K562 (cell line): Measurements from ENCODE around the gene C5orf22. TPM values are rescaled to one million over a fixed set of nuclear protein-coding genes. Genes with fewer than 3 reads are reported as not detected.

Source experiments
- ATAC-seq: fragments of 200-7000 bp; cut with Tn5 transposase; 3 replicates; pipeline ENCODE4 v1.9.1; 2020; ENCODE audit warnings: moderate library complexity
- BruUV-seq: library from RNA; stranded (reverse); fragments of 400-500 nt; replicated peaks from 2 replicates; lab custom pipeline; 2021; lab: Mats Ljungman, UMichigan
- CTCF ChIA-PET: fragments of 300-600 bp; formaldehyde crosslinking; extraction: SDS; loops from one replicate; lab custom pipeline; 2021; ENCODE audit warnings: low intra/inter-chr PET ratio; lab: Yijun Ruan, JAX
- POLR2A ChIA-PET: fragments of 300-600, 350-650 bp; sonication (Branson Sonifier 250); formaldehyde crosslinking; extraction: SDS; loops from one replicate; lab custom pipeline; 2021; ENCODE audit warnings: antibody characterized with exemption, inconsistent platforms; lab: Yijun Ruan, JAX
- DNase-seq, 4 experiments: peaks; one replicate each; pipeline versions ENCODE4 v3.0.0 to v3.0.0-alpha.2; 2011 to 2018; ENCODE audit warnings: low spot score in 3 of 4, mixed read lengths in 3 of 4; ENCODE audit errors: extremely low read depth in 1 of 4
- FAIRE-seq: peaks from 2 replicates; lab custom pipeline; 2011; peaks lifted over from hg19 to GRCh38; lab: Jason Lieb, UNC
- H2AFZ ChIP-seq: 2 replicates; pipeline ENCODE4 v1.6.0; 2011; ENCODE audit warnings: low read depth, low read length, control low read depth, inconsistent platforms
- H3K27ac ChIP-seq: fragments of 200-600 bp; 3 replicates; pipeline ENCODE4 v1.8.0; 2011; ENCODE audit warnings: low read depth, mild to moderate bottlenecking, control low read depth, inconsistent platforms, low read length, moderate library complexity, mixed read lengths; ENCODE audit errors: extremely low read depth
- H3K27me3 ChIP-seq, 2 experiments: fragments of 300-600 bp in 1 of 2; 2 replicates in 1 of 2; 3 replicates in 1 of 2; pipeline versions ENCODE4 v1.6.0 to v1.8.0; 2011; ENCODE audit warnings: inconsistent platforms in 2 of 2, low read length in 2 of 2, mild to moderate bottlenecking in 1 of 2, mixed read lengths in 1 of 2, moderate library complexity in 1 of 2; ENCODE audit not compliant: control insufficient read depth in 2 of 2, insufficient read depth in 2 of 2
- H3K36me3 ChIP-seq: fragments of 300-600 bp; 3 replicates; pipeline ENCODE4 v1.8.0; 2011; ENCODE audit warnings: mild to moderate bottlenecking, low read length, inconsistent platforms; ENCODE audit not compliant: control insufficient read depth, insufficient read depth
- H3K4me1 ChIP-seq, 2 experiments: fragments of 200-600 bp in 1 of 2; replicated peaks in 1 of 2; 2 replicates in 1 of 2; 3 replicates in 1 of 2; pipeline versions ENCODE4 v1.5.1 to v1.8.0; 2011; ENCODE audit warnings: inconsistent platforms in 2 of 2, low read length in 2 of 2, mild to moderate bottlenecking in 1 of 2, mixed read lengths in 1 of 2, moderate library complexity in 1 of 2; ENCODE audit not compliant: control insufficient read depth in 2 of 2, insufficient read depth in 2 of 2
- H3K4me2 ChIP-seq: 2 replicates; pipeline ENCODE4 v1.6.1; 2011; ENCODE audit warnings: low read length, control low read depth, inconsistent platforms, mixed read lengths; ENCODE audit not compliant: insufficient read depth
- H3K4me3 ChIP-seq: fragments of 200-600 bp; sonication (generic), shearing (Covaris generic); 2 replicates; pipeline ENCODE4 v1.5.1; 2016; ENCODE audit warnings: control low read depth, inconsistent platforms
- H3K79me2 ChIP-seq: fragments of 200-600 bp; 3 replicates; pipeline ENCODE4 v1.8.0; 2011; ENCODE audit warnings: low read length, inconsistent platforms; ENCODE audit not compliant: control insufficient read depth, insufficient read depth
- H3K9ac ChIP-seq, 2 experiments: 2 replicates each; pipeline versions ENCODE4 v1.6.0 to v1.6.1; 2011; ENCODE audit warnings: low read depth in 2 of 2, low read length in 2 of 2, control low read depth in 1 of 2, inconsistent platforms in 1 of 2, mild to moderate bottlenecking in 1 of 2, mixed read lengths in 1 of 2; ENCODE audit not compliant: insufficient read depth in 1 of 2
- H3K9me1 ChIP-seq: one replicate; pipeline ENCODE4 v1.6.0; 2011; ENCODE audit warnings: inconsistent platforms, mild to moderate bottlenecking, low read length, moderate library complexity; ENCODE audit not compliant: control insufficient read depth, insufficient read depth
- H3K9me3 ChIP-seq: replicated peaks from 2 replicates; pipeline ENCODE4 v1.5.1; 2011; ENCODE audit warnings: low read depth, low read length, inconsistent platforms; ENCODE audit not compliant: control insufficient read depth, insufficient read depth
- H4K20me1 ChIP-seq: replicated peaks from 2 replicates; pipeline ENCODE4 v1.6.1; 2011; ENCODE audit warnings: low read length, inconsistent platforms, mixed read lengths; ENCODE audit not compliant: control insufficient read depth, insufficient read depth
- GMEB1 ChIP-seq: fragments of 250-450 bp; sonication (Bioruptor Pico); IDR thresholded peaks from 2 replicates; pipeline ENCODE4 v1.4.0; 2020; ENCODE audit warnings: mild to moderate bottlenecking
- HMGN3 ChIP-seq: IDR thresholded peaks from 2 replicates; pipeline ENCODE4 v1.6.1; 2011; ENCODE audit warnings: borderline replicate concordance, low read depth, mild to moderate bottlenecking, mixed read lengths, low read length; ENCODE audit not compliant: insufficient read length; ENCODE audit errors: extremely low read depth
- WGBS: fragments of 100-300 bp; shearing (Covaris generic); methylation state at CpG from one replicate; pipeline ENCODE4 v1.1.6; 2016; ENCODE audit warnings: low coverage, mixed read lengths; ENCODE audit not compliant: insufficient coverage; ENCODE audit errors: missing lambda C conversion rate; 5-methylcytosine and 5-hydroxymethylcytosine counted together
- in situ Hi-C: fragments of 300-500 bp; cut with MboI; formaldehyde crosslinking; loops from 4 replicates; pipeline ENCODE4 v1.15.0; 2018; ENCODE audit warnings: inconsistent platforms, mixed read lengths
- intact Hi-C: fragments of 100-400 bp; cut with micrococcal nuclease; formaldehyde crosslinking; loops from 2 replicates; pipeline ENCODE4 v1.14.2; 2022
- polyA plus RNA-seq, 8 experiments: library from polyadenylated mRNA; depleted of rRNA in 4 of 8; stranded (reverse) in 5 of 8; unstranded in 3 of 8; fragments of >200 nt; fragmentation: Nextera tagmentation in 2 of 8; fragmentation: Illumina TruSeq in 1 of 8; extraction: Ambion mirVana in 2 of 8; extraction: Trizol in 1 of 8; gene quantifications; 2 replicates each; pipeline versions ENCODE4 v1.2.1 to v1.2.3, GENCODE V29; 2011 to 2014; ENCODE audit warnings: inconsistent platforms in 1 of 8, missing spikeins in 1 of 8
- total RNA-seq, 7 experiments: library from RNA; depleted of rRNA in 6 of 7; stranded (reverse); fragments of >200 nt in 6 of 7; fragmentation: Illumina TruSeq in 2 of 7; extraction: Trizol in 2 of 7; gene quantifications; 2 replicates each; pipeline versions ENCODE4 v1.2.1 to v1.2.3, GENCODE V29; 2011 to 2021; ENCODE audit warnings: low replicate concordance in 1 of 7
- TF ChIP-seq, protein P1 (sequence below), 3 experiments: IDR thresholded peaks in 2 of 3; conservative IDR thresholded peaks in 1 of 3; 2 replicates each; pipeline ENCODE4 v1.5.1; 2011 to 2012; ENCODE audit warnings: low read length in 3 of 3, mild to moderate bottlenecking in 3 of 3, control low read depth in 2 of 3, improper control_type of control experiment in 1 of 3, inconsistent platforms in 1 of 3, low read depth in 1 of 3, mixed read lengths in 1 of 3, moderate library complexity in 1 of 3; ENCODE audit not compliant: insufficient read depth in 2 of 3

C5orf22 gene
- total and polyA plus RNA-seq, 9 of the 15 experiments (the other 6 are each of a cell fraction or from before 2014, with no cell fraction given): 22.7 to 56.7 (median 39.3) TPM

DNA sequence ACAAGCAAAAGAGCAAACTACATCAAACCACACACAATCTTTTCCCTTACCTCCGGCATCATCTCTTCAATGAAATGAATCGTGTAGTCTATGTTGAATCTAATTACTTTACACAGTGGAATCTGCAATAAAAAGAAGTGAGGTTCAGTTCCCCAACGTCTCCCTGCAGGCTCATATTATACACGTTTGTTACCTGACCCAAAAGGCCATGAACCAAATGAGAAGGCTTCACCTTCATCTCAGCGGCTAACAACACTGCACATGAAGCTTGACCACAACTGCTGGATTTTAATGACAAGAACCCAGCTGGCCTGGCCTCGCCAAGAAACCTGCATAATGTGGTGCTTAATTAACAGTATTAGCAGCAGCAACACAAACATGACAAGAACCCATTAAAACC, 45.7 kb upstream of the C5orf22 start (continued):
- TF ChIP-seq GMEB1 (CRISPR knock-in tag): no peak

DNA sequence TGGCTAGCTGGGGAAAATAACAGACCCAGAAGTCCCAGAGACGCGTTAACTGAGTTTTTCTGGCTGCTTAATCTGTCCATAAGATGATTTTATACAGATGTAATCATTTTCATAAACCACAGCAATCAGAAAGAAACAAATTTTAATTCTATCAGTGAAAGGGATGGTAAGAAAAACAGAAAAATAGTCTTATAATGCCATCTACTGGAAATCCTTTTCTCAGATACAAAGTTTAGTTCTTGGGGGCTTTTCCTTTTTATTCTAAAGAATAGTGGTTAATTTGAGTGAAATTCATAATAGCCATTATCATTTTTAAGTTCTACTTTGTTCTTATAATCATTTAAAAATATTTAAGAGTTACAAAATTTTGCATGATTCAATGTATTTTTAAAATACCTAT, 44.6 kb upstream of the C5orf22 start:
- BruUV-seq: no TSS peak
- 96% methylated on average over 2 of the region's 2 CpGs for WGBS
- H3K27ac ChIP-seq: no peak overlapping the region
- H3K79me2 ChIP-seq: no peaks in the 10 kb centered on the region
- no peak overlapping the region for H2AFZ ChIP-seq
- no peaks in the 10 kb centered on the region for H3K4me1 ChIP-seq
- intact Hi-C loops: no loop called here
- no peaks in the 10 kb centered on the region for H3K9me3 ChIP-seq
- H3K9ac ChIP-seq: no peak overlapping the region
- FAIRE-seq (no peak), DNase-seq (no peak)
- peaks cover 80% of the 10 kb centered on the region for H3K36me3 ChIP-seq
- no peak for TF ChIP-seq HMGN3
- TF ChIP-seq, protein P1, sequence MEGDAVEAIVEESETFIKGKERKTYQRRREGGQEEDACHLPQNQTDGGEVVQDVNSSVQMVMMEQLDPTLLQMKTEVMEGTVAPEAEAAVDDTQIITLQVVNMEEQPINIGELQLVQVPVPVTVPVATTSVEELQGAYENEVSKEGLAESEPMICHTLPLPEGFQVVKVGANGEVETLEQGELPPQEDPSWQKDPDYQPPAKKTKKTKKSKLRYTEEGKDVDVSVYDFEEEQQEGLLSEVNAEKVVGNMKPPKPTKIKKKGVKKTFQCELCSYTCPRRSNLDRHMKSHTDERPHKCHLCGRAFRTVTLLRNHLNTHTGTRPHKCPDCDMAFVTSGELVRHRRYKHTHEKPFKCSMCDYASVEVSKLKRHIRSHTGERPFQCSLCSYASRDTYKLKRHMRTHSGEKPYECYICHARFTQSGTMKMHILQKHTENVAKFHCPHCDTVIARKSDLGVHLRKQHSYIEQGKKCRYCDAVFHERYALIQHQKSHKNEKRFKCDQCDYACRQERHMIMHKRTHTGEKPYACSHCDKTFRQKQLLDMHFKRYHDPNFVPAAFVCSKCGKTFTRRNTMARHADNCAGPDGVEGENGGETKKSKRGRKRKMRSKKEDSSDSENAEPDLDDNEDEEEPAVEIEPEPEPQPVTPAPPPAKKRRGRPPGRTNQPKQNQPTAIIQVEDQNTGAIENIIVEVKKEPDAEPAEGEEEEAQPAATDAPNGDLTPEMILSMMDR (IDR thresholded peaks at IDR 0.05 in 2 of 3, conservative IDR thresholded peaks at IDR 0.05 in 1 of 3; ENCODE audit: insufficient read depth in 2 of 3, low read depth in 1 of 3, low read length in 3 of 3): peak in 1 of 3 experiments; percentile 17; a peak in 1 of 6 replicates
- TF ChIP-seq, all 486 proteins: peak for 1
- H3K9me1 ChIP-seq: no peaks in the 10 kb centered on the region
- H3K27me3 ChIP-seq: no peaks in the 10 kb centered on the region
- no peak for ATAC-seq
- in situ Hi-C loops: no loop called here
- CTCF ChIA-PET: no interaction called here
- no peak overlapping the region for H3K4me2 ChIP-seq
- POLR2A ChIA-PET: no interaction called here
- no peak overlapping the region for H3K4me3 ChIP-seq
- H4K20me1 ChIP-seq: no peaks in the 10 kb centered on the region
